Small intestine (tissue), 7 donors: Measurements from ENCODE around the gene ELANE. TPM values are rescaled to one million over a fixed set of nuclear protein-coding genes. Genes with fewer than 3 reads are reported as not detected.
"Not testable (repeated sequence)": the region's sequence is repeated elsewhere in the genome, so short reads cannot be mapped to it uniquely, and the experiment has no call there.

Experiments
- DNase-seq, 2 donors: peaks; one replicate each; pipeline versions ENCODE4 v3.0.0 to v3.0.0-alpha.2; 2013
- FAIRE-seq: peaks from 2 replicates; lab custom pipeline; 2012; peaks lifted over from hg19 to GRCh38; lab: Jason Lieb, UNC
- H3K27ac ChIP-seq, 3 donors: one replicate each; pipeline ENCODE4 v1.5.1; 2013; ENCODE audit warnings: low read length in 2 of 3, mild to moderate bottlenecking in 2 of 3, control low read depth in 1 of 3, inconsistent platforms in 1 of 3, low read depth in 1 of 3, moderate library complexity in 1 of 3
- H3K27me3 ChIP-seq, 3 donors: one replicate each; pipeline ENCODE4 v1.6.1; 2013; ENCODE audit warnings: low read length in 3 of 3, inconsistent platforms in 1 of 3; ENCODE audit not compliant: control insufficient read depth in 3 of 3, insufficient read depth in 3 of 3
- H3K36me3 ChIP-seq, 3 donors: one replicate each; pipeline ENCODE4 v1.6.1; 2013; ENCODE audit warnings: low read length in 3 of 3, inconsistent platforms in 1 of 3, low read depth in 1 of 3, mild to moderate bottlenecking in 1 of 3, moderate library complexity in 1 of 3; ENCODE audit not compliant: control insufficient read depth in 3 of 3, insufficient read depth in 2 of 3
- H3K4me1 ChIP-seq, 3 donors: one replicate each; pipeline ENCODE4 v1.6.1; 2013; ENCODE audit warnings: low read length in 2 of 3, inconsistent platforms in 1 of 3, low read depth in 1 of 3, mild to moderate bottlenecking in 1 of 3, moderate library complexity in 1 of 3; ENCODE audit not compliant: control insufficient read depth in 3 of 3, insufficient read depth in 2 of 3
- H3K4me3 ChIP-seq, 3 donors: one replicate each; pipeline ENCODE4 v1.5.1; 2013; ENCODE audit warnings: low read length in 3 of 3, control low read depth in 1 of 3, inconsistent platforms in 1 of 3, low read depth in 1 of 3, mild to moderate bottlenecking in 1 of 3, moderate library complexity in 1 of 3
- H3K9me3 ChIP-seq, 2 donors: one replicate each; pipeline ENCODE4 v1.6.1; 2013; ENCODE audit warnings: low read depth in 1 of 2, low read length in 1 of 2; ENCODE audit not compliant: control insufficient read depth in 2 of 2, insufficient read depth in 1 of 2
- WGBS, 3 donors: extraction: QIAGEN DNeasy Blood & Tissue Kit; methylation state at CpG; one replicate each; pipeline ENCODE4 v1.1.7; 2013; 5-methylcytosine and 5-hydroxymethylcytosine counted together
- polyA plus RNA-seq, 4 donors: library from polyadenylated mRNA; stranded (reverse) in 3 of 4; unstranded in 1 of 4; fragments of 200-250 nt in 3 of 4; fragments of 120-200 nt in 1 of 4; gene quantifications; one replicate each; pipeline versions ENCODE4 v1.2.1 to v1.2.3, GENCODE V29; 2013
- donor health status: healthy with polysubstance abuse.
- donor health status: control.
- donor health status: control.
- donor health status: Bipolar disorder and iron deficiency.
- donor health status: healthy.

Gene ELANE
- polyA plus RNA-seq, 4 donors: 0.09 to 1.8 TPM; not detected in 2

DNA sequence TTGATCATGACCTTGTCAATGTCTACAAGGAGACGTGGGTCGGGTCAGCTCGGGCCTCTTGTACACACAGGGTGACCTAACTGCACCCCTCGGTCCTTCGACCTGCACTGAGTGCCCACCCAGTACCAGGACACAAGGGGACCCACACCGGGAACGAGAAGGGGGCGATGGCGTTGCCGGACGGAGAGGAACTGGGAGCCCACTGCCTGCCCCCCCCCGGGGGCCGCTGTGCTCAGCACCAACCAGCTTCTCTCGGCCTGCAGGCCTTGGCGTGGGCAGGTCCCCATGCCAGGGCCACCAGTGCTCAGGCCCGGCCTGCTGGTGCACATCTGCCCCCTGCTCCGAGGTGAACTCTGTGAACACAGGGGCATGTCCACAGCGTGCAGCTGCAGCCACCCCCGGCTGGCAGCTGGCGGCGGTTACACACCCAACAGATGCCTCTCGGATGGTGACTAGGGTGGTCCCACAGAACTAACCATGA lies 21.5 kb downstream of the ELANE start:
- no peak overlapping the region for H3K4me3 ChIP-seq
- no peaks in the 10 kb centered on the region for H3K9me3 ChIP-seq
- WGBS, 3 donors: 93 to 96% (median 95%) methylated on average over 19 to 22 of the region's 22 CpGs
- FAIRE-seq (no peak), DNase-seq (no peak)
- H3K36me3 ChIP-seq: peaks cover 4 to 82% (median 6%) of the 10 kb centered on the region in 3 donors
- H3K4me1 ChIP-seq: peaks cover 0 to 3% (median 0%) of the 10 kb centered on the region in 3 donors
- H3K27ac ChIP-seq: no peak overlapping the region
- H3K27me3 ChIP-seq: no peaks in the 10 kb centered on the region

DNA sequence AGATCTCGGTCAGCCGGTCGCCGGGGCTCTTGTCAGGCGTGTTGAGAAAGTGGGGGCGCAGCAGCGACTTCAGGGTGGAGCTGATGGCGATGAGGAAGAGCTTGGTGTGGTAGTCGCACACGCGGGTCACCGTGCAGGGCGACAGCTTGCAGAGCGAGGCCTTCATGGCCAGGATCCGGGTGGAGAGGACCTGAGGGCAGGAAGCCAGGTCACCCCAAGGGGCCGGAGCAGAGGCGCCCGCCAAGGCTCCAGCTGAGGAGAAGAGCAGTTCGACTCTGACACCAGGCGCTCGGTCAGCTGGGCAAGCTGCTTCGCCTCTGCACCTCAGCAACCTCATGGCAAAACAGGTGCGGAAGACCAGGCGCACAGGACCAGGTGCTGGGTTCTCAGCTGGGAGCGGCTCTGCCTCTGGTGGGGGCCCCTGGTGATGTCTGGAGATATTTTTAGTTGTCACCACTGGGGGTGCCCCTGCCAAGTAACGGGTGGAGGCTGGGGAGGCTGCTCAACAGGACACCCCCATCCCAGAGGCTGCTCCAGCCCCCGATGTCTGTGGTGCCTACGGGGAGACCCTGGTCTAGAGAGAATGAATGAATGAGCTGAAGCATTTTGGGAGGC lies 23.3 kb downstream of the ELANE start:
- H3K9me3 ChIP-seq: no peaks in the 10 kb centered on the region
- H3K4me1 ChIP-seq: peaks cover 0 to 3% (median 0%) of the 10 kb centered on the region in 3 donors
- H3K27ac ChIP-seq: no peak overlapping the region
- H3K4me3 ChIP-seq: no peak overlapping the region
- WGBS, 3 donors: 94 to 96% (median 96%) methylated on average over 28 of the region's 28 CpGs
- H3K36me3 ChIP-seq: peaks cover 4 to 79% (median 6%) of the 10 kb centered on the region in 3 donors
- DNase-seq: no peak
- no peak for FAIRE-seq
- no peaks in the 10 kb centered on the region for H3K27me3 ChIP-seq

DNA sequence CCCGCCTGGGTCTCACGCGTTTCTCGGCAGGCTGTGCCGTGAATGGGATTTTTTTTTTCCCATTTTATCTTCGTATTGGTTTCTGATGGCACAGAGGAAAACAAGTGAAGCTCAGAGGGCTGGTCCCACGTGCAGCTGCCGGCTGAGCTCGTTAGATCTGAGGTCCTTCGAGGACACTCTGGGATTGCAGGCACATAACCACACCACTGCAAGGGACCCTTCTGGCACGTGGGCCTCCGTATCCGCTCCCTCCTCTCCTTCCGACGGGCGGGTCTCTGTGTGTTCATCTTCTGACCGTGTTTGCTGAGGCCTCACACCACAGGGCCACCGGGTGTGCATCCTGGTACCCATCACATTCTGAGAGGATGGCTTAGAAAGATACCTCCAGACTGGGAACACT lies 24.0 kb downstream of the ELANE start:
- Histone ChIP-seq H3K4me3 (no peak overlapping the region), H3K27ac (no peak overlapping the region), H3K9me3 (no peaks in the 10 kb centered on the region), H3K4me1 (peaks cover 0 to 3% (median 0%) of the 10 kb centered on the region in 3 donors), H3K27me3 (no peaks in the 10 kb centered on the region), H3K36me3 (peaks cover 6 to 79% (median 7%) of the 10 kb centered on the region in 3 donors)
- 77 to 83% (median 82%) methylated on average over 18 of the region's 18 CpGs for WGBS, 3 donors
- DNase-seq: no peak
- FAIRE-seq: no peak

- no peak overlapping the region for H3K27ac ChIP-seq
- H3K36me3 ChIP-seq: peaks cover 8 to 81% (median 12%) of the 10 kb centered on the region in 3 donors
- 86 to 87% (median 87%) methylated on average over 22 to 29 of the region's 29 CpGs for WGBS, 3 donors
- H3K9me3 ChIP-seq: no peaks in the 10 kb centered on the region
- FAIRE-seq (no peak), DNase-seq (no peak)
- no peak overlapping the region for H3K4me3 ChIP-seq
- no peaks in the 10 kb centered on the region for H3K27me3 ChIP-seq
- H3K4me1 ChIP-seq: peaks cover 0 to 3% (median 0%) of the 10 kb centered on the region in 3 donors
Observed at GRCh38 chr19:876780-877314, 24.7 kb downstream of the ELANE start.

- not testable (repeated sequence) for H3K27ac ChIP-seq, FAIRE-seq, H3K27me3 ChIP-seq, H3K9me3 ChIP-seq, H3K4me1 ChIP-seq, DNase-seq, H3K4me3 ChIP-seq
- 89 to 92% (median 92%) methylated on average over 19 to 23 of the region's 23 CpGs for WGBS, 3 donors
- H3K36me3 ChIP-seq: peaks cover 8 to 86% (median 12%) of the 10 kb centered on the region in 3 donors
Observed at GRCh38 chr19:877992-878660, 26.0 kb downstream of the ELANE start.

- not testable (repeated sequence) for H3K9me3 ChIP-seq, DNase-seq, H3K4me1 ChIP-seq, FAIRE-seq, H3K27ac ChIP-seq, H3K4me3 ChIP-seq, H3K27me3 ChIP-seq
- WGBS, 3 donors: 87 to 91% (median 88%) methylated on average over 21 to 24 of the region's 24 CpGs
- peaks cover 6 to 87% (median 12%) of the 10 kb centered on the region in 3 donors for H3K36me3 ChIP-seq
Observed at GRCh38 chr19:878751-879561, 26.9 kb downstream of the ELANE start.

GRCh38 chr19:879711-880438 lies 27.8 kb downstream of the ELANE start:
- FAIRE-seq (no peak), DNase-seq (no peak)
- H3K27me3 ChIP-seq: no peaks in the 10 kb centered on the region
- H3K27ac ChIP-seq: no peak overlapping the region
- 88 to 91% (median 88%) methylated on average over 32 to 37 of the region's 37 CpGs for WGBS, 3 donors
- H3K4me1 ChIP-seq: no peaks in the 10 kb centered on the region
- H3K9me3 ChIP-seq: no peaks in the 10 kb centered on the region
- H3K4me3 ChIP-seq: no peak overlapping the region
- peaks cover 4 to 87% (median 12%) of the 10 kb centered on the region in 3 donors for H3K36me3 ChIP-seq
